HG03378 (cell line): ENCODE data around the gene CMTM2.
"Not testable (repeated sequence)": the region's sequence is repeated elsewhere in the genome, so short reads cannot be mapped to it uniquely, and the experiment has no call there.

Source experiments
- ATAC-seq: cut with Tn5 transposase; IDR thresholded peaks from one replicate; pipeline ENCODE4 v1.9.1; 2021; ENCODE audit warnings: mild to moderate bottlenecking, moderate library complexity; ENCODE audit not compliant: unreplicated experiment

CMTM2 gene

DNA sequence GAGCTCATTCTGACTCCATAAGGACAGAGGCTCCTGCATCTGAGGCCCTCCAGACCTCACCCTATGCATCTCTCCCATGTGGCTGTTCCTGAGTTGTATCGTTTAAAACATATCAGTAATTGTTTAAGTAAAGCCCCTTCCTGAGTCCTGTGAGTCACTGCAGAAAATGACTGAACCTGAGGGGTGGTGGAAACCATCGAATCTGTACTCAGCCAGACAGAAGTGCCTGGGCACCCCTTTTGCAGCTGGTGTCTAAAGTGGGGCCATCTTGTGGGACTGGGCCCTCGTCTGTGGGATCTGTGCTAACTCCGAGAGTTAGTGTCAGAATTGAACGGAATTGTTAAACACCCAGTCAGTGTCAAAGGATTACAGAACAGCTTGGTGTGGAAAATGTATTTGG, 50.6 kb downstream of the CMTM2 start:
- ATAC-seq = no peak

DNA sequence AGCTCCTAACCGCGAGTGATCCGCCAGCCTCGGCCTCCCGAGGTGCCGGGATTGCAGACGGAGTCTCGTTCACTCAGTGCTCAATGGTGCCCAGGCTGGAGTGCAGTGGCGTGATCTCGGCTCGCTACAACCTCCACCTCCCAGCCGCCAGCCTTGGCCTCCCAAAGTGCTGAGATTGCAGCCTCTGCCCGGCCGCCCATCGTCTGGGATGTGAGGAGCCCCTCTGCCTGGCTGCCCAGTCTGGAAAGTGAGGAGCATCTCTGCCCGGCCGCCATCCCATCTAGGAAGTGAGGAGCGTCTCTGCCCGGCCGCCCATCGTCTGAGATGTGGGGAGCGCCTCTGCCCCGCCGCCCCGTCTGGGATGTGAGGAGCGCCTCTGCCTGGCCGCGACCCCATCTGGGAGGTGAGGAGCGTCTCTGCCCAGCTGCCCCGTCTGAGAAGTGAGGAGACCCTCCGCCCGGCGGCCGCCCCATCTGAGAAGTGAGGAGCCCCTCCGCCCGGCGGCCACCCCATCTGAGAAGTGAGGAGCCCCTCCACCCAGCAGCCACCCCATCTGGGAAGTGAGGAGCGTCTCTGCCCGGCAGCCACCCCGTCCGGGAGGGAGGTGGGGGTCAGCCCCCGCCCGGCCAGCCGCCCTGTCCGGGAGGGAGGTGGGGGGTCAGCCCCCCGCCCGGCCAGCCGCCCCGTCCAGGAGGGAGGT, 51.4 kb downstream of the CMTM2 start:
- ATAC-seq = not testable (repeated sequence)

DNA sequence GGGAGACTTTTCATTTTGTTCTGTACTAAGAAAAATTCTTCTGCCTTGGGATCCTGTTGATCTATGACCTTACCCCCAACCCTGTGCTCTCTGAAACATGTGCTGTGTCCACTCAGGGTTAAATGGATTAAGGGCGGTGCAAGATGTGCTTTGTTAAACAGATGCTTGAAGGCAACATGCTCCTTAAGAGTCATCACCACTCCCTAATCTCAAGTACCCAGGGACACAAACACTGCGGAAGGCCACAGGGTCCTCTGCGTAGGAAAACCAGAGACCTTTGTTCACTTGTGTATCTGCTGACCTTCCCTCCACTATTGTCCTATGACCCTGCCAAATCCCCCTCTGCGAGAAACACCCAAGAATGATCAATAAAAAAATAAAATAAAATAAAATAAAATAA, 52.3 kb downstream of the CMTM2 start:
- not testable (repeated sequence) for ATAC-seq

DNA sequence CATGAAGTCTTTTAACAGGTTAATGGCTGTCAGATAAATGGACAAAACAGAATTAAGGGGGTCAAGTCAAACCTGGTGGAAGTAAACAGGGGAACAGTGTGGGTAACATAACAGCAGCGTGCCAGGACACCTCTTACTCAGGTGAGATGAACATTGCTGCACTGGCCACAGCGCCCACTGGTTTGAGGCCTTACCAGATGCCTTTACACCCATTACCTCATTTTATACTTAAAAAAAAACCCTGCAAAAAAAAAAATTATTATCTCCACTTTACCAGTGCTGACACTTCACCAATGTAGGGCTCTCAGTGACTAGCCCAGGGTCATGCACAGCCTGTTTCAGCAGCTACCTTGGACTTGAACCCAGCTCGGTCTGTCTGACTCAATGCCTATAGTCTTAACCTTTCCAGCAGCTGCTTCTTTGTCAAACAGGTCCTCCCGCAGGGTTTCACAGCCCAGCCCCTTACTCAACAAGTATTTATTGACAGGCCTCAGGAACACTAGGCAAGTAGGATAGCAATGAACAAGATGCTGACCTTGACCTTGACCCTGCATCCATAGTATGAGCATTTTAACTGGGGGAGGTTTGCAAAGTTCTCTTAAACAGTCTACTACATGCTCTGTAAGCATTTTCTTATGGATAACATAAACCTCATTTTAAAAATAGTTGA, 55.4 kb downstream of the CMTM2 start:
- ATAC-seq = no peak

DNA sequence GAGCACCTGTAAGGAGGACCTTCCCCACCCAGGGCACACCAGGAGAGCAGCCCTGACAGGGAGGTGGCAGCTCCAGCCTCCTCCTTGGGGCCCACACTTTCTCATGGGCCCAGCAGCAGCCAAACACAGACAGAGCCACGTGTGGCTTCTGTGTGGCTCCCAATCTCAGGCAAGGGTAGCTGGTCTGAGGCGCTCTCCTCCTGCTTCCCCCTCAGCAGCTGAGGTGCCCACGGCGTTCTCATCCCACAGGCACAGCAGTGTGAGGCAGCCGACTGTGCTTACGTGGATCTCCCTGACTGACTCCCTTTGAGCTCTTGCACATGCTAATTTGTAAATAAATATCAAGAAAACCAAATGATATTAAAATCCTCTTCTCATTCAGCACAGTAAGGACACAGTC, 56.1 kb downstream of the CMTM2 start:
- no peak for ATAC-seq

DNA sequence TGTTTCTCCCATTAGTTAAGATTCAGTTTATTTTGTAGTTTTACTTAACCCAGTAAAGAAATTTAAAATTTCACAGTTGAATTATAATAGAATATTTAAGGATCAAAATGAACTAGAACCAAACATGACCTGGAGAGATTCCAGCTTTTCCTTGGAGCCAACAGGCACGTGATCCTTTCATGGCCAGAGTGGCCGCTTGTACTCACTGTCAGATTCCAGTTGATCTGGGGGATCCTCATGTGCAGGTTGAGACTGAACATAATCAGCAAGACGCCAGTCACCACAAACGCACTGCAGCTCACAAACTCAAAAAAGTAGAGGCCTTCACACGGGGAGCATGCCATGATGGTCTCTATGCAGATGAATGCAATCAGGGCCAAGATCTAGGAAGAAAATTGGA, 56.9 kb downstream of the CMTM2 start:
- no peak for ATAC-seq

DNA sequence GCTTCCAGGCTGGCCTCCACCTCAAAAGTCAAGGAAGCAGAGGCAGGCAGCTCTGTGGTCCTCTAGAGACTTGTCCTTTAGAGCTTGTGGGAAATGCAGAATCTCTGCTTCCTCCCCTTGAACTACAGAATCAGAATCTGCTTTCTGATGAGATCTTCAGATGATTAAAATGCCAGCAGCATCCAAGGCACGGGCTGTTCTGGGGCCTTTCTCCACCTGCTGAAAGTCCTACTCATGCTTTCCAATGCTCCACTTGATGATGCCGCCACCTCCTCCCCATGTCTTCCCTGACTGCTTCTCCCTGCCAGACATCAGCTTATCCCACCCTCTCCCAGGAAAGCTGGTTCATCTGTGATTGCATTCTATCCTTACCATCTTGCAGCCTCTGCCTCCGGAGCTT, 58.5 kb downstream of the CMTM2 start:
- ATAC-seq = no peak
